ENCODE results near the gene INTS13. TPM values are rescaled to one million over a fixed set of nuclear protein-coding genes. Genes with fewer than 3 reads are reported as not detected.

The INTS13 gene
- total RNA-seq, 1 experiment from 2014 or later, result 50.5 TPM

DNA sequence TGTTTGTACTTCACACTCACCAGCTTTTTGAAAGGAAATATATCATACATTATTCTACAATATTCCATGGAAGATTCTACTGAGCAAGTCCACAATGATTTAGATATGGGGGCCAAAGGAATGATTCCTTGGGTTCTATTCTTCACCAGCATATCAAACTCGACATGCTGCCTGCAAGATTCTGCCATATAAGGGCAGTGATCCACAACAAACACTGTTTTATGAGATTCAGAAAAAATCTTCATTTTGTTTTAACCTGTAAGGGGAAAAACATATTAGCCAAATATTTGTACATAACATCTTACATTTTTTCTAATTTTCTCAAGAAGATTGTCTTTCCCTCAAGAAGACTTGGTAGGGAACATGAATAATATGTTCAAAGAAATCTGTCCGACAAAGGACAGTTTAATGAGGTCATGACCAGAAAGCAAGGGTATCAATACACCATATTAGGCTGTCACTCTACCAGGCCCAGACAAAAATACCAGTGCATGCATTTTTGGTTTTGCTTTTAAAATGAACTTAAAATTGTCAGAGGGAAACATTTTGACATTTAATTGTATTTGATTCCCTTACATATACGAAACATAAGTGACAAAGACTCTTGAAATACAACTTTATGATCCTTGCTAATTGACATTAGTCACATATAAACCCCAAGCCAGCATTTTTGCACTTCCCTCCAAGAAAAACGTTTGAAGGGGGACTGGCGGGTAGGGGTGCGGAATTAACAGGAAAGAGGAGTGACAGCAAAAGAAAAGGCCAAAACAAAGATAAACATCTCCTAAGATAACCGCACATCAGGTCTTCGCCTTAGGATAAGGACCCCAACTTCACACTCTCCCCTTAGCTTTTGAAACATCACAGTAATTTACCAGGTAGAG lies 980 bp downstream of the INTS13 start:
- H3K79me2 ChIP-seq (ENCODE audit: insufficient read depth, low read length), result peaks cover 94% of the 10 kb centered on the region
- CTCF ChIA-PET, result no interaction called here
- H4K20me1 ChIP-seq (ENCODE audit: insufficient read depth), result no peaks in the 10 kb centered on the region; the same call in 1 of the 2 replicates
- RAD21 ChIA-PET (ENCODE audit: low non-redundant PET in 1 of 2, low total read pairs in 2 of 2, uncharacterized antibody in 2 of 2, unreplicated experiment in 2 of 2), result no interaction called here
- H3K9ac ChIP-seq (ENCODE audit: low read length), result peak overlapping the region; percentile 98
- no peaks in the 10 kb centered on the region for H3K9me3 ChIP-seq (ENCODE audit: control insufficient read depth in 1 of 2, insufficient read depth in 1 of 2, low read depth in 1 of 2, low read length in 2 of 2)
- DNase-seq (ENCODE audit: low read depth, low spot score) (no peak), ATAC-seq (no peak)
- intact Hi-C loops (cut with micrococcal nuclease), result loop anchor here (5.0 kb wide), 1 partner anchor 76 kb away; the partner anchor contains the start of gene TM7SF3
- POLR2A ChIA-PET, result no interaction called here
- peak overlapping the region; percentile 85 for H3K4me2 ChIP-seq (ENCODE audit: low read length)
- peaks cover 3 to 20% of the 10 kb centered on the region in 2 experiments; a peak in 3 of 4 replicates for H3K4me1 ChIP-seq (ENCODE audit: control insufficient read depth in 1 of 2, insufficient read depth in 2 of 2, low read length in 2 of 2)
- H2AFZ ChIP-seq (ENCODE audit: low read depth, low read length, poor library complexity, severe bottlenecking), result no peak overlapping the region
- TF ChIP-seq SIN3A (IDR thresholded peaks at IDR 0.05; ENCODE audit: low read depth) (no peak), EZH2phosphoT487 (IDR thresholded peaks at IDR 0.05; ENCODE audit: borderline replicate concordance) (no peak), TCF7L2 (IDR thresholded peaks at IDR 0.05; ENCODE audit: borderline replicate concordance, extremely low read depth, insufficient read depth, insufficient read length) (no peak), FOSL1 (IDR thresholded peaks at IDR 0.05; ENCODE audit: low read depth) (no peak), EZH2 (IDR thresholded peaks at IDR 0.05) (no peak), ZNF274 (IDR thresholded peaks at IDR 0.05; ENCODE audit: low read depth, low read length) (no peak), CBX3 (IDR thresholded peaks at IDR 0.05; ENCODE audit: low read depth) (no peak), POLR2A (IDR thresholded peaks at IDR 0.05; ENCODE audit: borderline replicate concordance, extremely low read depth, insufficient read depth, insufficient read length) (no peak), SP1 (IDR thresholded peaks at IDR 0.05; ENCODE audit: low read depth) (no peak), SRF (IDR thresholded peaks at IDR 0.05; ENCODE audit: low read depth) (no peak), RAD21 (IDR thresholded peaks at IDR 0.05; ENCODE audit: low read depth) (no peak), POLR2AphosphoS5 (IDR thresholded peaks at IDR 0.05; ENCODE audit: low read depth, low read length) (no peak), EGR1 (IDR thresholded peaks at IDR 0.05; ENCODE audit: low read depth) (no peak), ELF1 (IDR thresholded peaks at IDR 0.05; ENCODE audit: borderline replicate concordance, low read depth) (no peak), CEBPB (IDR thresholded peaks at IDR 0.05; ENCODE audit: low read depth) (no peak)
- TF ChIP-seq, protein P1, sequence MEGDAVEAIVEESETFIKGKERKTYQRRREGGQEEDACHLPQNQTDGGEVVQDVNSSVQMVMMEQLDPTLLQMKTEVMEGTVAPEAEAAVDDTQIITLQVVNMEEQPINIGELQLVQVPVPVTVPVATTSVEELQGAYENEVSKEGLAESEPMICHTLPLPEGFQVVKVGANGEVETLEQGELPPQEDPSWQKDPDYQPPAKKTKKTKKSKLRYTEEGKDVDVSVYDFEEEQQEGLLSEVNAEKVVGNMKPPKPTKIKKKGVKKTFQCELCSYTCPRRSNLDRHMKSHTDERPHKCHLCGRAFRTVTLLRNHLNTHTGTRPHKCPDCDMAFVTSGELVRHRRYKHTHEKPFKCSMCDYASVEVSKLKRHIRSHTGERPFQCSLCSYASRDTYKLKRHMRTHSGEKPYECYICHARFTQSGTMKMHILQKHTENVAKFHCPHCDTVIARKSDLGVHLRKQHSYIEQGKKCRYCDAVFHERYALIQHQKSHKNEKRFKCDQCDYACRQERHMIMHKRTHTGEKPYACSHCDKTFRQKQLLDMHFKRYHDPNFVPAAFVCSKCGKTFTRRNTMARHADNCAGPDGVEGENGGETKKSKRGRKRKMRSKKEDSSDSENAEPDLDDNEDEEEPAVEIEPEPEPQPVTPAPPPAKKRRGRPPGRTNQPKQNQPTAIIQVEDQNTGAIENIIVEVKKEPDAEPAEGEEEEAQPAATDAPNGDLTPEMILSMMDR (IDR thresholded peaks at IDR 0.05 in 2 of 3, conservative IDR thresholded peaks at IDR 0.05 in 1 of 3; ENCODE audit: borderline replicate concordance in 1 of 3, insufficient read depth in 1 of 3, low read depth in 2 of 3, low read length in 2 of 3), result no peak
- TF ChIP-seq, protein P2, sequence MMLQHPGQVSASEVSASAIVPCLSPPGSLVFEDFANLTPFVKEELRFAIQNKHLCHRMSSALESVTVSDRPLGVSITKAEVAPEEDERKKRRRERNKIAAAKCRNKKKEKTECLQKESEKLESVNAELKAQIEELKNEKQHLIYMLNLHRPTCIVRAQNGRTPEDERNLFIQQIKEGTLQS (IDR thresholded peaks at IDR 0.05), result no peak
- TF ChIP-seq, protein P3, sequence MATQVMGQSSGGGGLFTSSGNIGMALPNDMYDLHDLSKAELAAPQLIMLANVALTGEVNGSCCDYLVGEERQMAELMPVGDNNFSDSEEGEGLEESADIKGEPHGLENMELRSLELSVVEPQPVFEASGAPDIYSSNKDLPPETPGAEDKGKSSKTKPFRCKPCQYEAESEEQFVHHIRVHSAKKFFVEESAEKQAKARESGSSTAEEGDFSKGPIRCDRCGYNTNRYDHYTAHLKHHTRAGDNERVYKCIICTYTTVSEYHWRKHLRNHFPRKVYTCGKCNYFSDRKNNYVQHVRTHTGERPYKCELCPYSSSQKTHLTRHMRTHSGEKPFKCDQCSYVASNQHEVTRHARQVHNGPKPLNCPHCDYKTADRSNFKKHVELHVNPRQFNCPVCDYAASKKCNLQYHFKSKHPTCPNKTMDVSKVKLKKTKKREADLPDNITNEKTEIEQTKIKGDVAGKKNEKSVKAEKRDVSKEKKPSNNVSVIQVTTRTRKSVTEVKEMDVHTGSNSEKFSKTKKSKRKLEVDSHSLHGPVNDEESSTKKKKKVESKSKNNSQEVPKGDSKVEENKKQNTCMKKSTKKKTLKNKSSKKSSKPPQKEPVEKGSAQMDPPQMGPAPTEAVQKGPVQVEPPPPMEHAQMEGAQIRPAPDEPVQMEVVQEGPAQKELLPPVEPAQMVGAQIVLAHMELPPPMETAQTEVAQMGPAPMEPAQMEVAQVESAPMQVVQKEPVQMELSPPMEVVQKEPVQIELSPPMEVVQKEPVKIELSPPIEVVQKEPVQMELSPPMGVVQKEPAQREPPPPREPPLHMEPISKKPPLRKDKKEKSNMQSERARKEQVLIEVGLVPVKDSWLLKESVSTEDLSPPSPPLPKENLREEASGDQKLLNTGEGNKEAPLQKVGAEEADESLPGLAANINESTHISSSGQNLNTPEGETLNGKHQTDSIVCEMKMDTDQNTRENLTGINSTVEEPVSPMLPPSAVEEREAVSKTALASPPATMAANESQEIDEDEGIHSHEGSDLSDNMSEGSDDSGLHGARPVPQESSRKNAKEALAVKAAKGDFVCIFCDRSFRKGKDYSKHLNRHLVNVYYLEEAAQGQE (IDR thresholded peaks at IDR 0.05; ENCODE audit: low read depth), result no peak
- TF ChIP-seq, protein P4, sequence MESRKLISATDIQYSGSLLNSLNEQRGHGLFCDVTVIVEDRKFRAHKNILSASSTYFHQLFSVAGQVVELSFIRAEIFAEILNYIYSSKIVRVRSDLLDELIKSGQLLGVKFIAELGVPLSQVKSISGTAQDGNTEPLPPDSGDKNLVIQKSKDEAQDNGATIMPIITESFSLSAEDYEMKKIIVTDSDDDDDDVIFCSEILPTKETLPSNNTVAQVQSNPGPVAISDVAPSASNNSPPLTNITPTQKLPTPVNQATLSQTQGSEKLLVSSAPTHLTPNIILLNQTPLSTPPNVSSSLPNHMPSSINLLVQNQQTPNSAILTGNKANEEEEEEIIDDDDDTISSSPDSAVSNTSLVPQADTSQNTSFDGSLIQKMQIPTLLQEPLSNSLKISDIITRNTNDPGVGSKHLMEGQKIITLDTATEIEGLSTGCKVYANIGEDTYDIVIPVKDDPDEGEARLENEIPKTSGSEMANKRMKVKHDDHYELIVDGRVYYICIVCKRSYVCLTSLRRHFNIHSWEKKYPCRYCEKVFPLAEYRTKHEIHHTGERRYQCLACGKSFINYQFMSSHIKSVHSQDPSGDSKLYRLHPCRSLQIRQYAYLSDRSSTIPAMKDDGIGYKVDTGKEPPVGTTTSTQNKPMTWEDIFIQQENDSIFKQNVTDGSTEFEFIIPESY (IDR thresholded peaks at IDR 0.05; ENCODE audit: extremely low read depth, insufficient replicate concordance, low read length), result no peak
- no peaks in the 10 kb centered on the region for H3K9me2 ChIP-seq (ENCODE audit: insufficient read depth)
- H3K36me3 ChIP-seq (ENCODE audit: control insufficient read depth in 1 of 2, insufficient read depth in 2 of 2, low read length in 2 of 2), result peaks cover 9 to 10% of the 10 kb centered on the region in 2 experiments
- BruUV-seq (replicated peaks), result no TSS peak
- H3K4me3 ChIP-seq (replicated peaks in 1 of 2; ENCODE audit: low read depth in 1 of 2, low read length in 2 of 2), result peak overlapping the region; percentile 71 to 98
- H3K27ac ChIP-seq (ENCODE audit: low read depth, low read length), result peak overlapping the region; percentile 77; the same call in 1 of the 2 replicates
- H3K27me3 ChIP-seq (ENCODE audit: insufficient read depth, low read length), result no peaks in the 10 kb centered on the region
